Nephron progenitor cell (in vitro differentiated cells): ENCODE data around the gene KRTAP9-9.
"Not testable (repeated sequence)": the region's sequence is repeated elsewhere in the genome, so short reads cannot be mapped to it uniquely, and the experiment has no call there.

Experiments used
- DNase-seq: peaks from one replicate; pipeline ENCODE4 v3.0.0; 2021
- H3K27ac Mint-ChIP-seq: 2 replicates; pipeline ENCODE4 v1.8.0; 2021; ENCODE audit warnings: mild to moderate bottlenecking, moderate library complexity, mixed read lengths
- H3K27me3 Mint-ChIP-seq: 2 replicates; pipeline ENCODE4 v1.8.0; 2021; ENCODE audit warnings: mild to moderate bottlenecking, low read depth, mixed read lengths; ENCODE audit not compliant: poor library complexity
- H3K36me3 Mint-ChIP-seq: 2 replicates; pipeline ENCODE4 v1.8.0; 2021; ENCODE audit warnings: low read depth, mixed read lengths
- H3K4me1 Mint-ChIP-seq: 2 replicates; pipeline ENCODE4 v1.8.0; 2021; ENCODE audit warnings: mixed read lengths
- H3K4me3 Mint-ChIP-seq: 2 replicates; pipeline ENCODE4 v1.8.0; 2021; ENCODE audit warnings: mild to moderate bottlenecking, moderate library complexity, mixed read lengths
- H3K9me3 Mint-ChIP-seq: 2 replicates; pipeline ENCODE4 v1.8.0; 2021; ENCODE audit warnings: mild to moderate bottlenecking, moderate library complexity, mixed read lengths
- TF ChIP-seq, protein P1 (sequence below): fragments of 200-600 bp; sonication (generic); IDR thresholded peaks from 2 replicates; pipeline ENCODE4 v1.5.0; 2021; ENCODE audit warnings: antibody characterized with exemption

Gene KRTAP9-9

GRCh38 chr17:41267711-41268110 lies 12.5 kb downstream of the KRTAP9-9 start:
- TF ChIP-seq, protein P1, sequence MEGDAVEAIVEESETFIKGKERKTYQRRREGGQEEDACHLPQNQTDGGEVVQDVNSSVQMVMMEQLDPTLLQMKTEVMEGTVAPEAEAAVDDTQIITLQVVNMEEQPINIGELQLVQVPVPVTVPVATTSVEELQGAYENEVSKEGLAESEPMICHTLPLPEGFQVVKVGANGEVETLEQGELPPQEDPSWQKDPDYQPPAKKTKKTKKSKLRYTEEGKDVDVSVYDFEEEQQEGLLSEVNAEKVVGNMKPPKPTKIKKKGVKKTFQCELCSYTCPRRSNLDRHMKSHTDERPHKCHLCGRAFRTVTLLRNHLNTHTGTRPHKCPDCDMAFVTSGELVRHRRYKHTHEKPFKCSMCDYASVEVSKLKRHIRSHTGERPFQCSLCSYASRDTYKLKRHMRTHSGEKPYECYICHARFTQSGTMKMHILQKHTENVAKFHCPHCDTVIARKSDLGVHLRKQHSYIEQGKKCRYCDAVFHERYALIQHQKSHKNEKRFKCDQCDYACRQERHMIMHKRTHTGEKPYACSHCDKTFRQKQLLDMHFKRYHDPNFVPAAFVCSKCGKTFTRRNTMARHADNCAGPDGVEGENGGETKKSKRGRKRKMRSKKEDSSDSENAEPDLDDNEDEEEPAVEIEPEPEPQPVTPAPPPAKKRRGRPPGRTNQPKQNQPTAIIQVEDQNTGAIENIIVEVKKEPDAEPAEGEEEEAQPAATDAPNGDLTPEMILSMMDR = no peak
- no peaks in the 10 kb centered on the region for H3K9me3 Mint-ChIP-seq
- H3K4me1 Mint-ChIP-seq = no peaks in the 10 kb centered on the region
- peaks cover 22% of the 10 kb centered on the region for H3K27me3 Mint-ChIP-seq
- H3K4me3 Mint-ChIP-seq = no peak overlapping the region
- no peak for DNase-seq
- H3K27ac Mint-ChIP-seq = no peak overlapping the region
- H3K36me3 Mint-ChIP-seq = no peaks in the 10 kb centered on the region

- not testable (repeated sequence) for DNase-seq, H3K4me3 Mint-ChIP-seq, H3K36me3 Mint-ChIP-seq, H3K27me3 Mint-ChIP-seq, H3K9me3 Mint-ChIP-seq, H3K4me1 Mint-ChIP-seq, H3K27ac Mint-ChIP-seq
Measured at GRCh38 chr17:41271323-41271722, 16.1 kb downstream of the KRTAP9-9 start.

DNA sequence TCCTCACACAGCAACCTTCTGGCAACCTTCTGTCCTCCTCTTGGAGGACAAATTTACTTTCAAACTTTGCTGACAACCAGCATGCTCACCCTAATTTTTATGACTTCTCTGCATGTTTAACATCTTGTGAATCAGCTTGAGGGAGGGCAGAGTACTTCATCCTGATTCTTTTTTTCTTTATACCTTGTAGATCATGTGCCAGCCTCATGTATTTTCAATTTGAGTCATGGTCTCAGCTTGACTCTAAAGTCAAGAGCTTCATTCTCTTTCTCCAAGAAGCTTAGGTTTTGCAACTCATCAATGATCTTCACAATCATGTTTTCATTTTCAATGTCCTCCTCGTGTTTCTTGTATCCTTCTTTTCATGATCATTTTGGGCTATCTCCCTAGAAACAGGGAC lies 16.7 kb downstream of the KRTAP9-9 start:
- TF ChIP-seq, protein P1 = no peak
- H3K9me3 Mint-ChIP-seq = no peaks in the 10 kb centered on the region
- H3K4me1 Mint-ChIP-seq = no peaks in the 10 kb centered on the region
- H3K27ac Mint-ChIP-seq = no peak overlapping the region
- peaks cover 5% of the 10 kb centered on the region for H3K27me3 Mint-ChIP-seq
- H3K36me3 Mint-ChIP-seq = no peaks in the 10 kb centered on the region
- H3K4me3 Mint-ChIP-seq = no peak overlapping the region
- no peak for DNase-seq

GRCh38 chr17:41275648-41276190 lies 20.5 kb downstream of the KRTAP9-9 start, which contains the start of gene KRTAP9-7:
Gene KRTAP9-7, plus strand, starts transcription at chr17:41275698. Its CDS starts 0 bp downstream, at chr17:41275698.
- H3K27ac Mint-ChIP-seq, H3K9me3 Mint-ChIP-seq, DNase-seq, H3K4me3 Mint-ChIP-seq, H3K4me1 Mint-ChIP-seq, H3K36me3 Mint-ChIP-seq: not testable (repeated sequence)
- H3K27me3 Mint-ChIP-seq = peaks cover 16% of the 10 kb centered on the region

- Mint-ChIP-seq H3K27ac (no peak overlapping the region), H3K4me3 (no peak overlapping the region), H3K4me1 (no peaks in the 10 kb centered on the region), H3K9me3 (no peaks in the 10 kb centered on the region), H3K27me3 (peaks cover 16% of the 10 kb centered on the region), H3K36me3 (no peaks in the 10 kb centered on the region)
- TF ChIP-seq, protein P1 = no peak
- no peak for DNase-seq
Measured at GRCh38 chr17:41278176-41278955, 23.2 kb downstream of the KRTAP9-9 start.

- DNase-seq = no peak
- H3K4me3 Mint-ChIP-seq = no peak overlapping the region
Measured at GRCh38 chr17:41284043-41284442, 28.9 kb downstream of the KRTAP9-9 start.

More at GRCh38 chr17:41284043-41284442, 28.9 kb downstream of the KRTAP9-9 start:
- Mint-ChIP-seq H3K4me1 (no peaks in the 10 kb centered on the region), H3K36me3 (no peaks in the 10 kb centered on the region), H3K27me3 (peaks cover 8% of the 10 kb centered on the region), H3K9me3 (no peaks in the 10 kb centered on the region), H3K27ac (no peak overlapping the region)
- TF ChIP-seq, protein P1 = no peak
